HCT116 (cell line): ENCODE data around the gene CDH3. TPM values are rescaled to one million over a fixed set of nuclear protein-coding genes. Genes with fewer than 3 reads are reported as not detected.
A peak's percentile ranks its signal among the peaks of the same experiment; 100 is the strongest.

ENCODE experiments used
- ATAC-seq: fragments of 200-7000 bp; cut with Tn5 transposase; 2 replicates; pipeline ENCODE4 v1.9.1; 2020; ENCODE audit warnings: mild to moderate bottlenecking, moderate library complexity
- BruUV-seq: library from RNA; stranded (reverse); fragments of 400-500 nt; replicated peaks from 2 replicates; lab custom pipeline; 2021; lab: Mats Ljungman, UMichigan
- CTCF ChIA-PET: fragments of 300-600 bp; sonication (Branson Sonifier 250); formaldehyde crosslinking; loops from one replicate; lab custom pipeline; 2021; ENCODE audit warnings: antibody characterized with exemption; lab: Charles Lee
- POLR2A ChIA-PET: fragments of 300-600, 350-600 bp; sonication (Branson Sonifier 250); formaldehyde crosslinking; loops from one replicate; lab custom pipeline; 2021; ENCODE audit warnings: antibody characterized with exemption; lab: Charles Lee
- RAD21 ChIA-PET, 2 experiments: fragments of 300-600 bp; sonication (Branson Sonifier 250); formaldehyde crosslinking; loops; one replicate each; lab custom pipeline; 2023; ENCODE audit warnings: low total read pairs in 2 of 2; ENCODE audit not compliant: uncharacterized antibody in 2 of 2, unreplicated experiment in 2 of 2, low non-redundant PET in 1 of 2; lab: Charles Lee
- DNase-seq: peaks from one replicate; pipeline ENCODE4 v3.0.0-alpha.2; 2010; ENCODE audit warnings: low read depth, low spot score
- H2AFZ ChIP-seq: fragments of 200-600 bp; shearing (Covaris generic), sonication (generic); 2 replicates; pipeline ENCODE4 v1.6.1; 2017; ENCODE audit warnings: low read depth, mixed run types, mixed read lengths, antibody characterized with exemption, low read length; ENCODE audit not compliant: poor library complexity, severe bottlenecking
- H3K27ac ChIP-seq: 2 replicates; pipeline ENCODE4 v1.5.1; 2012; ENCODE audit warnings: low read depth, low read length
- H3K27me3 ChIP-seq: fragments of 200-600 bp; sonication (generic); 2 replicates; pipeline ENCODE4 v1.6.1; 2016; ENCODE audit warnings: mixed run types, low read length, mixed read lengths; ENCODE audit not compliant: insufficient read depth
- H3K36me3 ChIP-seq, 2 experiments: fragments of 200-500 bp in 1 of 2; fragments of 200-600 bp in 1 of 2; sonication (Bioruptor generic) in 1 of 2; sonication (generic) in 1 of 2; 2 replicates each; pipeline versions ENCODE4 v1.5.1 to v1.6.1; 2014 to 2016; ENCODE audit warnings: low read length in 2 of 2, inconsistent platforms in 1 of 2, mixed read lengths in 1 of 2, mixed run types in 1 of 2; ENCODE audit not compliant: insufficient read depth in 2 of 2, control insufficient read depth in 1 of 2
- H3K4me1 ChIP-seq, 2 experiments: fragments of 200-600 bp in 1 of 2; sonication (generic) in 1 of 2; 2 replicates each; pipeline versions ENCODE4 v1.5.1 to v1.6.1; 2012 to 2017; ENCODE audit warnings: low read length in 2 of 2, inconsistent platforms in 1 of 2, mild to moderate bottlenecking in 1 of 2, mixed read lengths in 1 of 2, mixed run types in 1 of 2, moderate library complexity in 1 of 2; ENCODE audit not compliant: insufficient read depth in 2 of 2, control insufficient read depth in 1 of 2
- H3K4me2 ChIP-seq: fragments of 200-600 bp; sonication (generic); 2 replicates; pipeline ENCODE4 v1.6.1; 2017; ENCODE audit warnings: mixed run types, low read length, mixed read lengths
- H3K4me3 ChIP-seq, 2 experiments: fragments of 200-600 bp in 1 of 2; sonication (generic) in 1 of 2; replicated peaks in 1 of 2; 2 replicates each; pipeline ENCODE4 v1.5.1; 2011 to 2016; ENCODE audit warnings: low read length in 2 of 2, control low read depth in 1 of 2, low read depth in 1 of 2, mild to moderate bottlenecking in 1 of 2, mixed read lengths in 1 of 2, mixed run types in 1 of 2
- H3K79me2 ChIP-seq: fragments of 200-600 bp; sonication (generic); 2 replicates; pipeline ENCODE4 v1.6.1; 2017; ENCODE audit warnings: mild to moderate bottlenecking, mixed run types, low read length, moderate library complexity, mixed read lengths; ENCODE audit not compliant: insufficient read depth
- H3K9ac ChIP-seq: fragments of 200-600 bp; sonication (generic); 2 replicates; pipeline ENCODE4 v1.6.1; 2016; ENCODE audit warnings: low read length, mixed read lengths
- H3K9me2 ChIP-seq: fragments of 200-600 bp; sonication (generic), shearing (Covaris generic); 2 replicates; pipeline ENCODE4 v1.6.1; 2017; ENCODE audit warnings: mixed run types, mild to moderate bottlenecking, moderate library complexity; ENCODE audit not compliant: insufficient read depth
- H3K9me3 ChIP-seq, 2 experiments: fragments of 200-500 bp in 1 of 2; fragments of 200-600 bp in 1 of 2; sonication (Bioruptor generic) in 1 of 2; sonication (generic) in 1 of 2; 2 replicates each; pipeline ENCODE4 v1.6.1; 2014 to 2017; ENCODE audit warnings: low read length in 2 of 2, mixed read lengths in 2 of 2, inconsistent platforms in 1 of 2, low read depth in 1 of 2, mild to moderate bottlenecking in 1 of 2, mixed run types in 1 of 2, moderate library complexity in 1 of 2; ENCODE audit not compliant: control insufficient read depth in 1 of 2, insufficient read depth in 1 of 2
- H4K20me1 ChIP-seq: fragments of 200-600 bp; sonication (generic), shearing (Covaris generic); 2 replicates; pipeline ENCODE4 v1.6.1; 2017; ENCODE audit warnings: mixed run types, mild to moderate bottlenecking, moderate library complexity; ENCODE audit not compliant: insufficient read depth
- CBX3 ChIP-seq: IDR thresholded peaks from 2 replicates; pipeline ENCODE4 v1.6.1; 2012; ENCODE audit warnings: low read depth
- CTCF ChIP-seq, 3 experiments: fragments of 200-600 bp in 1 of 3; sonication (generic) in 1 of 3; IDR thresholded peaks in 2 of 3; conservative IDR thresholded peaks in 1 of 3; 2 replicates each; pipeline ENCODE4 v1.5.1; 2012 to 2017; ENCODE audit warnings: low read depth in 2 of 3, low read length in 2 of 3, antibody characterized with exemption in 1 of 3, borderline replicate concordance in 1 of 3, control low read depth in 1 of 3, mild to moderate bottlenecking in 1 of 3, mixed read lengths in 1 of 3, mixed run types in 1 of 3, moderate library complexity in 1 of 3; ENCODE audit not compliant: insufficient read depth in 1 of 3
- EGR1 ChIP-seq: IDR thresholded peaks from 2 replicates; pipeline ENCODE4 v1.6.1; 2012; ENCODE audit warnings: low read depth
- EZH2 ChIP-seq: fragments of 200-600 bp; sonication (generic); IDR thresholded peaks from 2 replicates; pipeline ENCODE4 v1.6.1; 2017; ENCODE audit warnings: antibody characterized with exemption, mixed run types
- FOSL1 ChIP-seq: IDR thresholded peaks from 2 replicates; pipeline ENCODE4 v1.6.1; 2012; ENCODE audit warnings: low read depth
- JUND ChIP-seq: IDR thresholded peaks from 2 replicates; pipeline ENCODE4 v1.6.1; 2012
- POLR2A ChIP-seq: IDR thresholded peaks from 2 replicates; pipeline ENCODE4 v1.7.0; 2011; ENCODE audit warnings: borderline replicate concordance; ENCODE audit not compliant: insufficient read depth, insufficient read length; ENCODE audit errors: extremely low read depth
- RAD21 ChIP-seq: IDR thresholded peaks from 2 replicates; pipeline ENCODE4 v1.6.1; 2012; ENCODE audit warnings: low read depth, mild to moderate bottlenecking
- SIN3A ChIP-seq: IDR thresholded peaks from 2 replicates; pipeline ENCODE4 v1.6.1; 2012; ENCODE audit warnings: low read depth
- SP1 ChIP-seq: IDR thresholded peaks from 2 replicates; pipeline ENCODE4 v1.6.1; 2012; ENCODE audit warnings: low read depth
- ZFX ChIP-seq: fragments of 450-650 bp; IDR thresholded peaks from 2 replicates; pipeline ENCODE4 v1.6.1; 2017
- intact Hi-C: fragments of 100-400 bp; cut with micrococcal nuclease; formaldehyde crosslinking; loops from 2 replicates; pipeline ENCODE4 v1.10.0; 2022
- total RNA-seq: library from RNA; stranded (reverse); gene quantifications from one replicate; pipeline ENCODE4 v1.2.1, GENCODE V29; 2021; ENCODE audit not compliant: unreplicated experiment
- TF ChIP-seq, protein P1 (sequence below): IDR thresholded peaks from 2 replicates; pipeline ENCODE4 v1.6.1; 2012

CDH3 gene
- total RNA-seq, 1 experiment from 2014 or later = 94.7 TPM

GRCh38 chr16:68707340-68708152 is 62.4 kb downstream of the CDH3 start:
- Histone ChIP-seq H3K4me2 (peak overlapping the region; percentile 77), H3K27me3 (no peaks in the 10 kb centered on the region), H3K9me2 (no peaks in the 10 kb centered on the region), H3K9ac (peak overlapping the region; percentile 54), H3K36me3 (no peaks in the 10 kb centered on the region), H3K79me2 (no peaks in the 10 kb centered on the region), H3K4me3 (peak overlapping the region; percentile 7 to 44; a peak in 2 of 4 replicates), H3K27ac (peak overlapping the region; percentile 70), H2AFZ (no peak overlapping the region), H4K20me1 (no peaks in the 10 kb centered on the region), H3K9me3 (no peaks in the 10 kb centered on the region), H3K4me1 (peaks cover 23 to 43% of the 10 kb centered on the region in 2 experiments)
- POLR2A ChIA-PET = interaction anchor here (1.4 kb wide), 1 partner anchor 29 kb away, joined by 4 read pairs; the partner anchor contains the start of gene CDH1
- DNase-seq (peak; percentile 64), ATAC-seq (peak; percentile 75)
- RAD21 ChIA-PET = interaction anchor here (1.2 to 1.5 kb wide), 4 partner anchors 30 to 117 kb away, joined by 3 to 6 read pairs (median 4); partner anchors contain the start of gene CDH1 (in 1 of the 2)
- BruUV-seq = no TSS peak
- CTCF ChIA-PET = interaction anchor here (1.1 to 1.3 kb wide), 2 partner anchors 93 to 117 kb away, joined by 3 to 4 read pairs; no protein-coding TSS in a partner anchor
- TF ChIP-seq SIN3A (peak; percentile 45; the same call in 1 of the 2 replicates), SP1 (peak; percentile 47), EGR1 (no peak), CBX3 (peak; percentile 46; the same call in 1 of the 2 replicates), CTCF (IDR thresholded peaks at IDR 0.05 in 2 of 3, conservative IDR thresholded peaks at IDR 0.05 in 1 of 3; ENCODE audit: borderline replicate concordance in 1 of 3, insufficient read depth in 1 of 3, low read depth in 2 of 3, low read length in 2 of 3) (peak; percentile 45 to 51 (median 45); a peak in 5 of 6 replicates), RAD21 (peak; percentile 40; the same call in 1 of the 2 replicates), POLR2A (no peak), FOSL1 (peak; percentile 65; the same call in 1 of the 2 replicates), ZFX (no peak), JUND (0 out of 2 replicates have a peak, but pooled peaks have one; percentile 36), EZH2 (no peak)
- TF ChIP-seq, protein P1, sequence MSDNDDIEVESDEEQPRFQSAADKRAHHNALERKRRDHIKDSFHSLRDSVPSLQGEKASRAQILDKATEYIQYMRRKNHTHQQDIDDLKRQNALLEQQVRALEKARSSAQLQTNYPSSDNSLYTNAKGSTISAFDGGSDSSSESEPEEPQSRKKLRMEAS = peak; percentile 26; the same call in 1 of the 2 replicates
- intact Hi-C loops = loop anchor here (2.0 to 5.0 kb wide), 4 partner anchors 35 to 415 kb away; no protein-coding TSS in a partner anchor
